PC-9 (cell line): ENCODE measurements around the gene MSLN.

Experiments
- CTCF ChIP-seq: fragments of 200-600 bp; sonication (generic); conservative IDR thresholded peaks from 2 replicates; pipeline ENCODE4 v1.6.1; 2017; ENCODE audit warnings: mixed run types, antibody characterized with exemption, mild to moderate bottlenecking, moderate library complexity
- EZH2 ChIP-seq: fragments of 200-600 bp; sonication (generic); IDR thresholded peaks from 2 replicates; pipeline ENCODE4 v1.8.0; 2017; ENCODE audit warnings: antibody characterized with exemption, low read depth

DNA sequence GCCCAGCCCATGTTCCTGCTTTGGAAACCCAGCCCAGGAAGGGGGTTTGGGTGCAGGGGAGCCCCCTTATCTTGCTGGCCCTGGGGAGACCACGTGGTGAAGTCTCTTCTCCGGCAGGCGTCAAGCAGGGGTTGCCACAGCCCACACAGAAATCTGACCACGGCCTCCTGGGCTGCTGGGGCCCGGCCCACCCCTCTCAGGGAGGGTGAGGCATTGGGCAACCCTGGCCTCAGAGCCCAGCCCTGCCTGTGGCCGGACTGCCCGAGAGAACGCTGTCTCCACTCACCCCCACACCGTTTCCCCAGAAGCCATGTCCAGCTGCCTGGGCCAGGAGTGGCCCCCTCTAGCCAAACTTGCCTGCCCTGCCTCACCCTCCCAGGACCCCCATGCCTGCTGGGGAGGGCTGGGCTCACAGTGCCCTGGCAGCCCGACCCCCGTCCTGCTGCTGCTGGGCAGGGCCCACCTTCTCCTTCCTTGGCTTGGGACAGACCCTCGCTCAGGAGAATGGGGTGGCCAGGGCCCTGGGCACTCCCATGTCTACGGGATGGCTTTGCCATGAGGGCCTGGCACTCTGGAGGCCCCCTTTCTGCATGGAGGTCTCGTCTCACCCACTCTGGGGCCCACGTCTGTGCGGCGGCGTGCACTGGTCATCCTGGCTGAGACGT lies 20.9 kb downstream of the MSLN start:
- TF ChIP-seq CTCF (no peak), EZH2 (no peak)
